K562 (cell line): Measurements from ENCODE around the gene PRKG2. TPM values are rescaled to one million over a fixed set of nuclear protein-coding genes. Genes with fewer than 3 reads are reported as not detected.

Experiments used
- polyA plus RNA-seq, 8 experiments: library from polyadenylated mRNA; depleted of rRNA in 4 of 8; stranded (reverse) in 5 of 8; unstranded in 3 of 8; fragments of >200 nt; fragmentation: Nextera tagmentation in 2 of 8; fragmentation: Illumina TruSeq in 1 of 8; extraction: Ambion mirVana in 2 of 8; extraction: Trizol in 1 of 8; gene quantifications; 2 replicates each; pipeline versions ENCODE4 v1.2.1 to v1.2.3, GENCODE V29; 2011 to 2014; ENCODE audit warnings: inconsistent platforms in 1 of 8, missing spikeins in 1 of 8
- total RNA-seq, 7 experiments: library from RNA; depleted of rRNA in 6 of 7; stranded (reverse); fragments of >200 nt in 6 of 7; fragmentation: Illumina TruSeq in 2 of 7; extraction: Trizol in 2 of 7; gene quantifications; 2 replicates each; pipeline versions ENCODE4 v1.2.1 to v1.2.3, GENCODE V29; 2011 to 2021; ENCODE audit warnings: low replicate concordance in 1 of 7

The PRKG2 gene
- total and polyA plus RNA-seq, 9 of the 15 experiments (the other 6 are each of a cell fraction or from before 2014, with no cell fraction given) = 0.01 to 0.68 (median 0.34) TPM

Other genes starting within 250 kb of the PRKG2 start
- not detected in 2 replicates for gene BMP3, start 184.5 kb downstream of the PRKG2 start, total RNA-seq (2014; rRNA removed)
- gene BMP3, start 184.5 kb downstream of the PRKG2 start, total RNA-seq (2014; rRNA removed; fragmentation: Illumina TruSeq; extraction: Trizol) = not detected in 2 replicates
- gene BMP3, start 184.5 kb downstream of the PRKG2 start, total RNA-seq (2015; rRNA removed; fragmentation: Illumina TruSeq; extraction: Trizol) = not detected in 2 replicates
- gene BMP3, start 184.5 kb downstream of the PRKG2 start, total RNA-seq (2021) = not detected in 2 replicates
- gene BMP3, start 184.5 kb downstream of the PRKG2 start, polyA plus RNA-seq (2011; rRNA removed) = not detected in 2 replicates
- not detected in 2 replicates for gene BMP3, start 184.5 kb downstream of the PRKG2 start, polyA plus RNA-seq (2014; fragmentation: Illumina TruSeq; extraction: Trizol)
- under 1 TPM in 1 of 2 experiments, not detected in 1; 0.01 TPM for gene BMP3, start 184.5 kb downstream of the PRKG2 start, polyA plus RNA-seq (2014; fragmentation: Nextera tagmentation; extraction: Ambion mirVana)
- gene BMP3, start 184.5 kb downstream of the PRKG2 start, polyA plus RNA-seq (2014; rRNA removed) = not detected in 2 replicates